ENCODE measurements around the gene KPTN.

GRCh38 chr19:47523473-47523872, 39.5 kb upstream of the KPTN start:
- TF ChIP-seq EZH2phosphoT487 (IDR thresholded peaks at IDR 0.05; ENCODE audit: borderline replicate concordance) (no peak), CTCF (conservative IDR thresholded peaks at IDR 0.05; ENCODE audit: low read length) (no peak)
